GM12873 (cell line): ENCODE measurements around the gene KCNG2.

Experiments used
- TF ChIP-seq, protein P1 (sequence below): IDR thresholded peaks from 2 replicates; pipeline ENCODE4 v1.5.1; 2012; ENCODE audit warnings: low read depth, mild to moderate bottlenecking, moderate library complexity, low read length, control low read depth; ENCODE audit not compliant: insufficient read depth; ENCODE audit errors: missing control alignments

Gene KCNG2

DNA sequence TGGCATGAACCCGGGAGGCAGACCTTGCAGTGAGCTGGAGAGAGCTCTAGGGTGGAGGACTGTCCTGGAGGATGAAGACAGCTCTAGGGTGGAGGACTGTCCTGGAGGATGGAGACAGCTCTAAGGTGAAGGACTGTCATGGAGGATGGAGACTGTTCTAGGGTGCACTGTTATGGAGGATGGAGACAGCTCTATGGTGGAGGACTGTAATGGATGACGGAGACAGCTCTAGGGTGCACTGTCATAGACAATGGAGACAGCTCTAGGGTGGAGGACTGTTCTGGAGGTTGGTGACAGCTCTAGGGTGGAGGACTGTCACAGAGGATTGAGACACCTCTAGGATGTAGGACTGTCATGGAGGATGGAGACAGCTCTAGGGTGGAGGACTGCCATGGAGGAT, 21.1 kb upstream of the KCNG2 start:
- TF ChIP-seq, protein P1, sequence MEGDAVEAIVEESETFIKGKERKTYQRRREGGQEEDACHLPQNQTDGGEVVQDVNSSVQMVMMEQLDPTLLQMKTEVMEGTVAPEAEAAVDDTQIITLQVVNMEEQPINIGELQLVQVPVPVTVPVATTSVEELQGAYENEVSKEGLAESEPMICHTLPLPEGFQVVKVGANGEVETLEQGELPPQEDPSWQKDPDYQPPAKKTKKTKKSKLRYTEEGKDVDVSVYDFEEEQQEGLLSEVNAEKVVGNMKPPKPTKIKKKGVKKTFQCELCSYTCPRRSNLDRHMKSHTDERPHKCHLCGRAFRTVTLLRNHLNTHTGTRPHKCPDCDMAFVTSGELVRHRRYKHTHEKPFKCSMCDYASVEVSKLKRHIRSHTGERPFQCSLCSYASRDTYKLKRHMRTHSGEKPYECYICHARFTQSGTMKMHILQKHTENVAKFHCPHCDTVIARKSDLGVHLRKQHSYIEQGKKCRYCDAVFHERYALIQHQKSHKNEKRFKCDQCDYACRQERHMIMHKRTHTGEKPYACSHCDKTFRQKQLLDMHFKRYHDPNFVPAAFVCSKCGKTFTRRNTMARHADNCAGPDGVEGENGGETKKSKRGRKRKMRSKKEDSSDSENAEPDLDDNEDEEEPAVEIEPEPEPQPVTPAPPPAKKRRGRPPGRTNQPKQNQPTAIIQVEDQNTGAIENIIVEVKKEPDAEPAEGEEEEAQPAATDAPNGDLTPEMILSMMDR, result no peak

DNA sequence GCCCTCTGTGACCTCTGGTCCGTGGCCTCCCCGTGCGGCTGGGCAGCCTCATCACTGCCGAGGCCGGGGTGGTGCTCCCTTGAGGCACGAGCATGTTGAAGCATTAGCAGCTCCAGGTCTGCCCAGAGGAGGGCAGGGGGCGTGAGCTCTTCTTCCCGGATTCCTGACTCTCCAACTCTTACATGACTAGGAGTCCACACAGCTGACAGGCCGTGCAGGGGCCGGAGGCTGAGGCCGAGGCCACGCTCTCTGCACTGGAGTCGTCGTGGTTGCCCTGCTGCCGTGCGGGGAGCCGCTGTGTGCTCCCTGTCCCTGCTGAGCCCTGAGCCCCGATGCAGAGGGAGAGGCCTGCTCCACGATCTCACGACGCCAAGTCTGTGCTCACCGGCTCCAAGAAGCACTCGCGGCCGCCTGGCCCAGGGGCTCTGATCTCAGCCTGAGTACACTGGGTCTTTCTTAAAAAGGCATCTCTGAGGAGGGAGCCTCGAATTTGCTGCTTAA, 19.4 kb upstream of the KCNG2 start:
- TF ChIP-seq, protein P1, result no peak

DNA sequence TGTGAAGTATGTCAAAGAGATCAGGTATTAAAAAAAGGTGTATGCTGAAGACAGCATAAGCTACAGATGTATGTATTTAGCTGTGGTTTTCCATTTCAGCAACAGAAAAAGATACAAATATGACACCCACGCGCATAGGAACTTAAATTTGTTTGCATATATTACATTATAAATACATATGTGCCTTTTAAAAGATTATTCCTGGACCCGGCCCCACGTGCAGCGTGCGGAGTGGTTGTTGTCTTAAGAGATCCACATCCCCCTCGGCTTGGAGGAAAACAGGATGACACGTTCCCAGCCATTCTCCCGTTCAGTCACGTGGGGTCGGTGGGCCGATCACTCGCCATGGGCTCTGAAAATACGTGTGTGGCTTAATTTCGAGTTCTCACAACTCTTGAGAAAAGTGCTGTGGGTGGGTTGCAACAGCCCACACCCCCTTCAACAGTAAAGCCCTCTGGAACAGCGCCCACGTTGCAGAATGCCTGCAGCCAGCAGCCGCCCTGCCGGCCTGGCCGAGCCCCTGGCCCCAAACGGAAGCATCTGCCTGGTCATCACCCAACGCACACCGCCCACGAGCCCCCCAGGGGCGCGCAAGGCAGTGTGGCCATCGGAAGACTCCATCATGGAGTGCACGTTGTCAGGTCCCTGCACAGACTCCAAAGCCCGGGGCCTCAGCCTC, 18.6 kb upstream of the KCNG2 start:
- TF ChIP-seq, protein P1, result no peak

DNA sequence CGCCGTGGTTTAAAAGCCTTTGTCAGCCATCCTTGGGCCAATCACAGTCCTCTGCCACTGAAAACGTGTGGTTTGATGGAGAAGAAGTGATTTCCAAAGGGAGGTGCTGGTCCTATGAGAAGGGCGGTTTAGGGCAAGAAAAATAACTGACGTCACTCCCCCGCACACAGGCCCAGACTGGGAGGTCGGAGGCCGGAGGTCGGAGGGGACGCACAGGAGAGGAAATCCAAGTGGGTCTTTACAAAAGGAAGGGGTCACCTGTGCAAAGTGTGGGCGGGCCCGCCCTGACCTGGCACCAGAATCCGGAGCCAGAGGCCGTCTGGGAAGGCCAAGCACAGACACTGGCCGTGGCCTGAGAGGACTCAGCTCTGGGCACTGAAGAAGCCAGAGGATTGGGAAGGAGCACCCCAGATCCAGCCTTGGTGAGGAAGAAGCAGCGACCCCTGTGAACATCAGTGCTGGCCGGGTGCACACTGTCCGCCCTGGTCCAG, 18.0 kb upstream of the KCNG2 start:
- TF ChIP-seq, protein P1, result no peak

DNA sequence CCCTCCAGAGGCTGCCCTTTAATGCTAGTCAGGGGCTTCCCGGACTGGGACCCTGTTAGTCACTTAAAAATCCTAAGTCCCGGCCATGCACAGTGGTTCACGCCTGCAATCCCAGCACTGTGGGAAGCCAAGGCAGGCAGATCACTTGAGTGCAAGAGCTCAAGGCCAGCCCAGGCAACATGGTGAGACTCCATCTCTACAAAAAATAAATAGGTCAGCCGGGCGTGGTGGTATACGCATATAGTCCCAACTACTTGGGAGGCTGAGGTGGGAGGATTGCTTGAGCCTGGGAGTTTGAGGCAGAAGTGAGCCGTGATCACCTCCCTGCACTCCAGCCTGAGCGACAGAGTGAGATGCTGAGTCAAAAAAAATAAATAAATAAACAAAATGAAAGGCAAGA, 17.2 kb upstream of the KCNG2 start:
- TF ChIP-seq, protein P1, result no peak

DNA sequence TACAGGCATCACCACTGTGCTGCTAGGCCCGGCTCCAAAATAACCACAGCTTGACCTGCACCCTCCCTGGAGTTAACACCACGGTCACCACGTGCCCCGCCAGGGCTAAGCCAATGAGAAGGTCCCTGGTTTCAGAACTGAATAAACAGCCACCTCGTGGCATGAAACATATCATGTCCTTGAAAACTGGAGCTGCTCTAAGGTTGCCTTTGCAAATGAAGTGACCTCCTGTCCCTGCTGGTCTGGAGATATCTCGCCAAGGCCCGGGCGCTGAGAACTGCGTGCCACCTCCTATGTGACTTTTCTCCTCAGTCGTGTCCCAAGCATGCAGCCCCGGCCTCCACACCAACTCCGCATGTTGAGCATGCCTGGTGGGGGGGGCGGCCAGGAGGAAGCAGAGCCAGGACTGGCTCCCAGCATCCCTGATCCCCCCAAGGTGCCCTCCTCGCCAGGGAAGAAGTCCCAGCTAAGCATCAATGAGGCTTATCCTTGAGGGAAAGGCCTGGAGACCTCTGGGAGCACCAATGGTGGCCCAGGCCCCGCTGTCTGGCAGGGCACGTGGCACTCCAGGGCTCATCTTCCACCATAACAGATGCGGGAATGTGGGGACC, 16.3 kb upstream of the KCNG2 start:
- TF ChIP-seq, protein P1, result no peak

DNA sequence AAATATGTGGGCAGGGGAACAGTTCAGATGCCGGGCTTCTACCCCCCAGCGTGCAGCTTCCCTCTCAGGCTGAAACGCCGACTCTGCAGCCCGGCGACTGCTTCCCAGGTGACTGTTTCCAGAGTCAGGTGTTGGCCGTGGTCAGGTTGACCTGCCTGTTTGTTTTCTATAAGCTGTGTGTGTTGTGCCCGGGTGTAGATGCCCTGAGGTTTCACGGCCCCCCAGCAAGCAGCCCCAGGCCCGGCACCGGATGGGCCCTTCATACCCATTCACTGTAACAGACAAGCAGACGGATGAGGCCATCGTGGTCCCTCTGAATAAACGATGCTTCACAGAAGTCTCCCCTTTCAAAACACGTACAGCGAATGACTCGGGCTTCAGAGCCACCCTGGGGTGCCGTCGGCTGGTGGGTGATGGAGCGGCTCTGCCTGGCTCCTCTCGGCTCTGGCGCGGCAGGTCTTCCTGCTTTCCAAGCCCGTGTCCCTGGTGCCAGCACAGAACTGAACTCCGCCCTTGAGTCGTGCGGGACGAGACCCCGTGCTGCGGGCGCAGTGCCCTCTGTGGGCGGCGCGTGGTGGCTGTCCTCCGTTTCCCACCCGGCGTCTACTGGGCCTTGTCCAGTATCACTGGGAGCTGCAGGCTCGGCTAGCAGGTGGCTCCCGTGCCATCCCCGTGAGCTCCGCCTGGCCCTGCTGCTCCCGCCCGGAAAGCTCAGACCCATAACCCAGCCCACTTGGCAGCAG, 15.0 kb upstream of the KCNG2 start:
- TF ChIP-seq, protein P1, result no peak
